K562 (cell line): ENCODE data around the gene CTU1. TPM values are rescaled to one million over a fixed set of nuclear protein-coding genes. Genes with fewer than 3 reads are reported as not detected.
A peak's percentile ranks its signal among the peaks of the same experiment; 100 is the strongest.

Experiments
- ARNT ChIP-seq, 2 experiments: fragments of 450-650 bp; IDR thresholded peaks; 2 replicates each; pipeline ENCODE4 v1.6.1; 2016; ENCODE audit warnings: mild to moderate bottlenecking in 1 of 2
- CBFB ChIP-seq: sonication (generic); formaldehyde crosslinking; IDR thresholded peaks from 2 replicates; pipeline ENCODE4 v1.4.0; 2020; ENCODE audit warnings: mild to moderate bottlenecking, missing genetic modification reagents
- CSDE1 ChIP-seq, 2 experiments: fragments of 450-650 bp; IDR thresholded peaks; 2 replicates each; pipeline ENCODE4 v1.6.1; 2016; ENCODE audit warnings: mild to moderate bottlenecking in 1 of 2
- DDX20 ChIP-seq: fragments of 450-650 bp; IDR thresholded peaks from 2 replicates; pipeline ENCODE4 v1.6.1; 2016; ENCODE audit warnings: missing genetic modification characterization, low read depth, mild to moderate bottlenecking, missing compliant biosample characterization, moderate library complexity
- HNRNPH1 ChIP-seq: fragments of 200-400 bp; formaldehyde crosslinking; optimal IDR thresholded peaks from 2 replicates; pipeline ENCODE3; 2017; ENCODE audit warnings: low read depth, mild to moderate bottlenecking, low read length, moderate library complexity
- LARP7 ChIP-seq: fragments of 450-650 bp; IDR thresholded peaks from 2 replicates; pipeline ENCODE4 v1.6.1; 2016
- MYNN ChIP-seq, 2 experiments: sonication (generic); formaldehyde crosslinking in 1 of 2; IDR thresholded peaks; 2 replicates each; pipeline versions ENCODE4 v1.5.0 to v1.6.1; 2016 to 2020; ENCODE audit warnings: antibody characterized with exemption in 1 of 2, missing genetic modification reagents in 1 of 2
- SMARCE1 ChIP-seq: fragments of 450-650 bp; IDR thresholded peaks from 2 replicates; pipeline ENCODE4 v1.7.1; 2016; ENCODE audit warnings: mild to moderate bottlenecking
- SP1 ChIP-seq: sonication (generic); formaldehyde crosslinking; IDR thresholded peaks from 2 replicates; pipeline ENCODE4 v1.8.1; 2022; ENCODE audit warnings: mild to moderate bottlenecking, missing genetic modification reagents
- TAF7 ChIP-seq: fragments of 450-650 bp; IDR thresholded peaks from 2 replicates; pipeline ENCODE4 v1.6.1; 2016; ENCODE audit warnings: missing genetic modification characterization, missing compliant biosample characterization
- TOE1 ChIP-seq, 2 experiments: fragments of 450-650 bp in 1 of 2; sonication (generic) in 1 of 2; formaldehyde crosslinking in 1 of 2; IDR thresholded peaks; 2 replicates each; pipeline versions ENCODE4 v1.7.1 to v1.8.0; 2016 to 2022; ENCODE audit warnings: borderline replicate concordance in 2 of 2, mild to moderate bottlenecking in 2 of 2, antibody characterized with exemption in 1 of 2, inconsistent platforms in 1 of 2, low read depth in 1 of 2, missing genetic modification reagents in 1 of 2, moderate library complexity in 1 of 2
- TSC22D4 ChIP-seq: fragments of 450-650 bp; IDR thresholded peaks from 2 replicates; pipeline ENCODE4 v1.6.1; 2016; ENCODE audit warnings: missing genetic modification characterization, missing biosample characterization, control low read depth
- ZNF165 ChIP-seq: fragments of 250-450 bp; sonication (Bioruptor Pico); IDR thresholded peaks from 2 replicates; pipeline ENCODE4 v1.4.0; 2020; ENCODE audit warnings: borderline replicate concordance
- ZNF79 ChIP-seq: fragments of 250-450 bp; sonication (Bioruptor Pico); IDR thresholded peaks from 2 replicates; pipeline ENCODE4 v1.4.0; 2020; ENCODE audit warnings: low read depth, mild to moderate bottlenecking, moderate library complexity
- polyA plus RNA-seq, 8 experiments: library from polyadenylated mRNA; depleted of rRNA in 4 of 8; stranded (reverse) in 5 of 8; unstranded in 3 of 8; fragments of >200 nt; fragmentation: Nextera tagmentation in 2 of 8; fragmentation: Illumina TruSeq in 1 of 8; extraction: Ambion mirVana in 2 of 8; extraction: Trizol in 1 of 8; gene quantifications; 2 replicates each; pipeline versions ENCODE4 v1.2.1 to v1.2.3, GENCODE V29; 2011 to 2014; ENCODE audit warnings: inconsistent platforms in 1 of 8, missing spikeins in 1 of 8
- total RNA-seq, 7 experiments: library from RNA; depleted of rRNA in 6 of 7; stranded (reverse); fragments of >200 nt in 6 of 7; fragmentation: Illumina TruSeq in 2 of 7; extraction: Trizol in 2 of 7; gene quantifications; 2 replicates each; pipeline versions ENCODE4 v1.2.1 to v1.2.3, GENCODE V29; 2011 to 2021; ENCODE audit warnings: low replicate concordance in 1 of 7
- TF ChIP-seq, protein P1 (sequence below): fragments of 250-450 bp; sonication (Bioruptor Pico); IDR thresholded peaks from 2 replicates; pipeline ENCODE4 v1.4.0; 2020
- TF ChIP-seq, protein P2 (sequence below): IDR thresholded peaks from 2 replicates; pipeline ENCODE4 v1.6.1; 2011; ENCODE audit warnings: borderline replicate concordance, low read depth, mild to moderate bottlenecking, moderate library complexity, low read length; ENCODE audit not compliant: insufficient read depth, poor library complexity, severe bottlenecking
- TF ChIP-seq, protein P3 (sequence below): fragments of 250-450 bp; sonication (Bioruptor Pico); IDR thresholded peaks from 2 replicates; pipeline ENCODE4 v1.8.0; 2022; ENCODE audit warnings: moderate library complexity, mild to moderate bottlenecking, inconsistent platforms

Gene CTU1
- total and polyA plus RNA-seq, 9 of the 15 experiments (the other 6 are each of a cell fraction or from before 2014, with no cell fraction given): 0.03 to 18.4 (median 2.3) TPM; not detected in 1

DNA sequence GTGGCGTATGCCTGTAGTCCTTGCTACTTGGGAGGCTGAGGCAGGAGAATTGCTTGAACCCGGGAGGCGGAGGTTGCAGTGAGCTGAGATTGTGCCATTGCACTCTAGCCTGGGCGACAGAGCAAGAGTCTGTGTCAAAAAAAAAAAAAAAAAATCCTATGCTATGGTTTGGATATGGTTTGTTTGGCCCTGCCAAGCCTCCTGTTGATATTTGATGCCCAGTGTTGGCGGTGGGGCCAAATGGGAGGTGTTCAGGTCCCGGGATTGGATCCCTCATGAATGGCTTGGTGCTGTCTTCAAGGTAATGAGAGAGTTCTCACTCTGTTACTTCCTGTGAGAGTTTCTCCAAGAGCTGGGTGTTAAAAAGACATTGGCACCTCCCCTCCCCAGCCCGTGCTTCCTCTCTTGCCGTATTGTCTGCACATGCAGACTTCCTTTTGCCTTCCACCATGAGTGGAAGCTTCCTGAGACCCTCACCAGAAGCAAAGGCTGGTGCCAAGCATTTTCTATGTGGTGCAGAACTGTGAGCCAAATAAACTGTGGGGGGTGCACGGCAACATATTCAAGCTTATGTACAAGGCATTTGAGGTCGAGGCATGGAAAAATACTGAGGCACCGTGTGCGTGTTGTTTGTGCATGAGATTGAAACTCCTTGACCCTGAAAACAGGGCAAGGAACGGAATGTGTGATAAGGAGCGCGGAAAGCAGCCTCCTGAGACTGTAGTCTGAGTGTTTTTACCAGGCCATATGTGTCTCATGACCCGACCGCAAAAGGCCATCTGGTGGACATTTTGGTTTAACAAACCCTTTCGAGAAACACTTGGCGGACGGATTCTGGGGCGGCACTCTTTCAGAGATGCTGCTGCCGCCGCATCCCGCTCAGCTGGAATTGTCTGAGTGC is 23.8 kb upstream of the CTU1 start (continued):
- TF ChIP-seq, protein P1, sequence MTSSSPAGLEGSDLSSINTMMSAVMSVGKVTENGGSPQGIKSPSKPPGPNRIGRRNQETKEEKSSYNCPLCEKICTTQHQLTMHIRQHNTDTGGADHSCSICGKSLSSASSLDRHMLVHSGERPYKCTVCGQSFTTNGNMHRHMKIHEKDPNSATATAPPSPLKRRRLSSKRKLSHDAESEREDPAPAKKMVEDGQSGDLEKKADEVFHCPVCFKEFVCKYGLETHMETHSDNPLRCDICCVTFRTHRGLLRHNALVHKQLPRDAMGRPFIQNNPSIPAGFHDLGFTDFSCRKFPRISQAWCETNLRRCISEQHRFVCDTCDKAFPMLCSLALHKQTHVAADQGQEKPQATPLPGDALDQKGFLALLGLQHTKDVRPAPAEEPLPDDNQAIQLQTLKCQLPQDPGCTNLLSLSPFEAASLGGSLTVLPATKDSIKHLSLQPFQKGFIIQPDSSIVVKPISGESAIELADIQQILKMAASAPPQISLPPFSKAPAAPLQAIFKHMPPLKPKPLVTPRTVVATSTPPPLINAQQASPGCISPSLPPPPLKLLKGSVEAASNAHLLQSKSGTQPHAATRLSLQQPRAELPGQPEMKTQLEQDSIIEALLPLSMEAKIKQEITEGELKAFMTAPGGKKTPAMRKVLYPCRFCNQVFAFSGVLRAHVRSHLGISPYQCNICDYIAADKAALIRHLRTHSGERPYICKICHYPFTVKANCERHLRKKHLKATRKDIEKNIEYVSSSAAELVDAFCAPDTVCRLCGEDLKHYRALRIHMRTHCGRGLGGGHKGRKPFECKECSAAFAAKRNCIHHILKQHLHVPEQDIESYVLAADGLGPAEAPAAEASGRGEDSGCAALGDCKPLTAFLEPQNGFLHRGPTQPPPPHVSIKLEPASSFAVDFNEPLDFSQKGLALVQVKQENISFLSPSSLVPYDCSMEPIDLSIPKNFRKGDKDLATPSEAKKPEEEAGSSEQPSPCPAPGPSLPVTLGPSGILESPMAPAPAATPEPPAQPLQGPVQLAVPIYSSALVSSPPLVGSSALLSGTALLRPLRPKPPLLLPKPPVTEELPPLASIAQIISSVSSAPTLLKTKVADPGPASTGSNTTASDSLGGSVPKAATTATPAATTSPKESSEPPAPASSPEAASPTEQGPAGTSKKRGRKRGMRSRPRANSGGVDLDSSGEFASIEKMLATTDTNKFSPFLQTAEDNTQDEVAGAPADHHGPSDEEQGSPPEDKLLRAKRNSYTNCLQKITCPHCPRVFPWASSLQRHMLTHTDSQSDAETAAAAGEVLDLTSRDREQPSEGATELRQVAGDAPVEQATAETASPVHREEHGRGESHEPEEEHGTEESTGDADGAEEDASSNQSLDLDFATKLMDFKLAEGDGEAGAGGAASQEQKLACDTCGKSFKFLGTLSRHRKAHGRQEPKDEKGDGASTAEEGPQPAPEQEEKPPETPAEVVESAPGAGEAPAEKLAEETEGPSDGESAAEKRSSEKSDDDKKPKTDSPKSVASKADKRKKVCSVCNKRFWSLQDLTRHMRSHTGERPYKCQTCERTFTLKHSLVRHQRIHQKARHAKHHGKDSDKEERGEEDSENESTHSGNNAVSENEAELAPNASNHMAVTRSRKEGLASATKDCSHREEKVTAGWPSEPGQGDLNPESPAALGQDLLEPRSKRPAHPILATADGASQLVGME (CRISPR knock-in tag): no peak
- no peak for TF ChIP-seq ARNT (IDR thresholded peaks at IDR 0.05)
- no peak for TF ChIP-seq TSC22D4 (tag)
- no peak; the same call in 1 of the 2 replicates for TF ChIP-seq SP1 (CRISPR knock-in tag)
- TF ChIP-seq LARP7: no peak
- TF ChIP-seq CSDE1 (IDR thresholded peaks at IDR 0.05): no peak
- TF ChIP-seq ZNF165: no peak
- TF ChIP-seq, protein P2, sequence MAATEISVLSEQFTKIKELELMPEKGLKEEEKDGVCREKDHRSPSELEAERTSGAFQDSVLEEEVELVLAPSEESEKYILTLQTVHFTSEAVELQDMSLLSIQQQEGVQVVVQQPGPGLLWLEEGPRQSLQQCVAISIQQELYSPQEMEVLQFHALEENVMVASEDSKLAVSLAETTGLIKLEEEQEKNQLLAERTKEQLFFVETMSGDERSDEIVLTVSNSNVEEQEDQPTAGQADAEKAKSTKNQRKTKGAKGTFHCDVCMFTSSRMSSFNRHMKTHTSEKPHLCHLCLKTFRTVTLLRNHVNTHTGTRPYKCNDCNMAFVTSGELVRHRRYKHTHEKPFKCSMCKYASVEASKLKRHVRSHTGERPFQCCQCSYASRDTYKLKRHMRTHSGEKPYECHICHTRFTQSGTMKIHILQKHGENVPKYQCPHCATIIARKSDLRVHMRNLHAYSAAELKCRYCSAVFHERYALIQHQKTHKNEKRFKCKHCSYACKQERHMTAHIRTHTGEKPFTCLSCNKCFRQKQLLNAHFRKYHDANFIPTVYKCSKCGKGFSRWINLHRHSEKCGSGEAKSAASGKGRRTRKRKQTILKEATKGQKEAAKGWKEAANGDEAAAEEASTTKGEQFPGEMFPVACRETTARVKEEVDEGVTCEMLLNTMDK: no peak
- TF ChIP-seq CBFB (CRISPR knock-in tag): peak; percentile 83
- TF ChIP-seq, protein P3, sequence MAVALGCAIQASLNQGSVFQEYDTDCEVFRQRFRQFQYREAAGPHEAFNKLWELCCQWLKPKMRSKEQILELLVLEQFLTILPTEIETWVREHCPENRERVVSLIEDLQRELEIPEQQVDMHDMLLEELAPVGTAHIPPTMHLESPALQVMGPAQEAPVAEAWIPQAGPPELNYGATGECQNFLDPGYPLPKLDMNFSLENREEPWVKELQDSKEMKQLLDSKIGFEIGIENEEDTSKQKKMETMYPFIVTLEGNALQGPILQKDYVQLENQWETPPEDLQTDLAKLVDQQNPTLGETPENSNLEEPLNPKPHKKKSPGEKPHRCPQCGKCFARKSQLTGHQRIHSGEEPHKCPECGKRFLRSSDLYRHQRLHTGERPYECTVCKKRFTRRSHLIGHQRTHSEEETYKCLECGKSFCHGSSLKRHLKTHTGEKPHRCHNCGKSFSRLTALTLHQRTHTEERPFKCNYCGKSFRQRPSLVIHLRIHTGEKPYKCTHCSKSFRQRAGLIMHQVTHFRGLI (CRISPR knock-in tag): 0 out of 2 replicates have a peak, but pooled peaks have one; percentile 3
- TF ChIP-seq SMARCE1: 0 out of 2 replicates have a peak, but pooled peaks have one; percentile 62
- no peak for TF ChIP-seq ZNF79 (CRISPR knock-in tag)
- no peak for TF ChIP-seq HNRNPH1
- peak; percentile 70; the same call in 1 of the 2 replicates for TF ChIP-seq TOE1 (IDR thresholded peaks at IDR 0.05; ENCODE audit: borderline replicate concordance)
- TF ChIP-seq TOE1 (CRISPR knock-in tag; IDR thresholded peaks at IDR 0.05; ENCODE audit: borderline replicate concordance, low read depth): no peak
- TF ChIP-seq TAF7 (tag): no peak
- peak; percentile 40; the same call in 1 of the 2 replicates for TF ChIP-seq MYNN (IDR thresholded peaks at IDR 0.05)
- no peak for TF ChIP-seq MYNN (CRISPR knock-in tag; IDR thresholded peaks at IDR 0.05)
- no peak for TF ChIP-seq DDX20 (tag)
